D721Med (cell line): Measurements from ENCODE around the gene VSIG8.

Experiments used
- DNase-seq: peaks from one replicate; pipeline ENCODE4 v3.0.0; 2011; ENCODE audit warnings: low spot score; ENCODE audit not compliant: insufficient read length
- FAIRE-seq: peaks from 2 replicates; lab custom pipeline; 2011; peaks lifted over from hg19 to GRCh38; lab: Jason Lieb, UNC
- TF ChIP-seq, protein P1 (sequence below): IDR thresholded peaks from 2 replicates; pipeline ENCODE4 v1.5.1; 2012; ENCODE audit warnings: mild to moderate bottlenecking, control low read depth; ENCODE audit not compliant: insufficient read depth; ENCODE audit errors: missing control alignments

The VSIG8 gene

GRCh38 chr1:159883134-159883533, 20.7 kb upstream of the VSIG8 start:
- TF ChIP-seq, protein P1, sequence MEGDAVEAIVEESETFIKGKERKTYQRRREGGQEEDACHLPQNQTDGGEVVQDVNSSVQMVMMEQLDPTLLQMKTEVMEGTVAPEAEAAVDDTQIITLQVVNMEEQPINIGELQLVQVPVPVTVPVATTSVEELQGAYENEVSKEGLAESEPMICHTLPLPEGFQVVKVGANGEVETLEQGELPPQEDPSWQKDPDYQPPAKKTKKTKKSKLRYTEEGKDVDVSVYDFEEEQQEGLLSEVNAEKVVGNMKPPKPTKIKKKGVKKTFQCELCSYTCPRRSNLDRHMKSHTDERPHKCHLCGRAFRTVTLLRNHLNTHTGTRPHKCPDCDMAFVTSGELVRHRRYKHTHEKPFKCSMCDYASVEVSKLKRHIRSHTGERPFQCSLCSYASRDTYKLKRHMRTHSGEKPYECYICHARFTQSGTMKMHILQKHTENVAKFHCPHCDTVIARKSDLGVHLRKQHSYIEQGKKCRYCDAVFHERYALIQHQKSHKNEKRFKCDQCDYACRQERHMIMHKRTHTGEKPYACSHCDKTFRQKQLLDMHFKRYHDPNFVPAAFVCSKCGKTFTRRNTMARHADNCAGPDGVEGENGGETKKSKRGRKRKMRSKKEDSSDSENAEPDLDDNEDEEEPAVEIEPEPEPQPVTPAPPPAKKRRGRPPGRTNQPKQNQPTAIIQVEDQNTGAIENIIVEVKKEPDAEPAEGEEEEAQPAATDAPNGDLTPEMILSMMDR = no peak
- DNase-seq (no peak), FAIRE-seq (no peak)

DNA sequence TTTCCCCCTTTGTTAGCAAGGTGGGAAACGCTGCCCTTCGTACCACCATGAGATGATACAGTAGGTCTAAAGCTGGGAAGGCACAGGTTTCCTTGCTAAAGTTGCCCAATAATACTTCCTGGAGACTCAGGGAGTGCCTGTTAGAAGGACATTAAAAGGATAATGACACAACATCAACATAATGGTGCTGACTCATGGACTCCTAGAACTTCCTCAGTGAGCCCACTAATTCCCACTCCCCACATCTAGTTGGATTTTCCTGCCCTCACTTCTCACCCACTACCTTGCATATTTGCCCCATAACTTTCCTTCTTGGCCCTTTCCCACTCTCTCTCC, 20.0 kb upstream of the VSIG8 start:
- DNase-seq (no peak), FAIRE-seq (no peak)
- TF ChIP-seq, protein P1 = no peak

- TF ChIP-seq, protein P1 = no peak
- no peak for FAIRE-seq
These were observed 19.4 kb upstream of the VSIG8 start for GRCh38 chr1:159881622-159882526.

DNA sequence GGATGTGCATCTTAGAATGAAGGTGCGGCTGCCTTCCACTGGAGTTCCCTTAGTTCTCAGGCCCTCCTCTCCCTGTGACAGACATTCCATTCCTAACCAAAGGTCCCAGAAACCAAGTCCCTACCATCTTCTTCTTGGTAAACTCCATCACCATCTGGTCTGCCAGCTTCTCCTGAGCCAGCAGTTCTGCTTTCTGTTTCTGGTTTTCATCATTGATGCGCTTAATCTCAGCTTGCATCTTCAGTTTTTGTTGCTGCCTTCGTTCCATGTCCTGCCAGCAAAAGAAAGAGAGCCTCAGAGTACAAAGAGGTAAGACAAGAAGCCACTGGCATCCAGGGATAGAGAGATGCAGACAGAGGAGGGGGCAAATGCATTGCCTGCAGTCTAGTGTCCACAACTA, 18.0 kb upstream of the VSIG8 start:
- DNase-seq = no peak
- no peak for FAIRE-seq
- TF ChIP-seq, protein P1 = no peak

More at GRCh38 chr1:159881622-159882526, 19.4 kb upstream of the VSIG8 start:
- no peak for DNase-seq

GRCh38 chr1:159879977-159880376, 17.5 kb upstream of the VSIG8 start:
- TF ChIP-seq, protein P1 = no peak
- FAIRE-seq (no peak), DNase-seq (no peak)

DNA sequence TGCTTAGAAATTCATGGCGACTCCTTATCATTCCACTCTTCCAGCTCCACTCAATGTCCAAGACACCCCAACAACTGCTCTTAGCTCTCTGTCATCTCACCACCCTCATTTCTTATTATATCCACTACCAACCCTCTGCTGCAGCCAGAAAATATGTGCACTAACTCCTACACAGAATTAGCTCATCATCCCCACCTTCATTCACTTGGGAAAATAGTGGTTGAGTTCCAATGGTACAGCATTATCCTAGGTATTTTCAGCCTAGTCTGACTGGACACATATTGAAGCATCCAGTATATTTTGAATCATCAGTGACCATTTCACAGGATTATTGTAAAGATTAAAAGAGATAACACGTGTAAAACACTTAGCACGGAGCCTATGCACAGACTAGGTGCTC, 16.7 kb upstream of the VSIG8 start:
- TF ChIP-seq, protein P1 = no peak
- DNase-seq (no peak), FAIRE-seq (no peak)

DNA sequence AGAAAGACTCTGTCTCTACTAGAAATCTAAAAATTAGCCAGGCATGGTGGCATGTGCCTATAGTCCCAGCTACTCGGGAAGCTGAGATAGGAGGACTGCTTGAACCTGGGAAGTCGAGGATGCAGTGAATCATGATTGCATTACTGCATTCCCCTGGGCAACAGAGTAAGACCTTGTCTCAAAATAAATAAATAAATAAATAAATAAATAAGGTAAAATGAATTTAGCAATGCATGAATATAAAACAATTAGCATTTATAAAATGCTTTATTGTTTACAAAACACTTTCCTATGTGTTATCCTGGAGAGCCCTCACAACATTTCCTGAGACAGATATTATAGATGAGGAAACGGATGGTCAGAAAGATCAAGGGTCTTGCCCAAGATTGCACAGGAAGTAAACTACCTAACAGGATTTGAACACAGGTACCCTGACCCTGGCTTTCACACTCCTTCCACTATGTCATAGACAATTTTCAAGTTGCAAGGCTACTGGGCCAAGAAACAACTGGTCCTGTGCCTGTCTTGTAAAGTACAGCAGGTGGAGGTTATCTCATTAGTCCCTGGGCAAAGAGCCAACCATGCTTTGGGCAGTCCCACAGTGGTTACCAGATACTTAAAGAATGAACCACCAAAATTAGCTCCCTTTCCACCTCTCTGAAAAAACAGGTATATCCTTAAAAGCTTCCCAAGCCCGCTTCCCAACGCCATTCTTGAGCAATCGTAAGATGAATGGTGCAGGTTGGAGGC, 15.4 kb upstream of the VSIG8 start:
- TF ChIP-seq, protein P1 = no peak
- DNase-seq (no peak), FAIRE-seq (no peak)
